ENCODE measurements around the gene RNF181. TPM values are rescaled to one million over a fixed set of nuclear protein-coding genes. Genes with fewer than 3 reads are reported as not detected.
"Not testable (repeated sequence)": the region's sequence is repeated elsewhere in the genome, so short reads cannot be mapped to it uniquely, and the experiment has no call there.

The RNF181 gene
- total RNA-seq, 4 donors from 2014 or later = 86.9 to 202 (median 168) TPM

- Histone ChIP-seq H3K4me1 (peaks cover 5 to 17% of the 10 kb centered on the region in 2 donors), H3K9me3 (no peaks in the 10 kb centered on the region), H3K27ac (no peak overlapping the region), H3K27me3 (no peaks in the 10 kb centered on the region), H3K36me3 (peaks cover 4 to 16% of the 10 kb centered on the region in 2 donors), H3K4me3 (replicated peaks in 1 of 3) (no peak overlapping the region)
- intact Hi-C loops (cut with DNase I) = no loop called here
- no peak for TF ChIP-seq POLR2A (IDR thresholded peaks at IDR 0.05)
- TF ChIP-seq CTCF (IDR thresholded peaks at IDR 0.05) = no peak
- DNase-seq = no peak
- WGBS, 2 donors = 100% methylated on average over 1 of the region's 1 CpG
Measured at GRCh38 chr2:85558160-85558559, 37.4 kb upstream of the RNF181 start.

GRCh38 chr2:85560403-85560726 is 35.2 kb upstream of the RNF181 start:
- intact Hi-C loops (cut with DNase I) = not testable (repeated sequence)
- peak overlapping the region in 1 of 3 donors; percentile 94 for H3K27ac ChIP-seq

GRCh38 chr2:85560812-85561279 is 34.7 kb upstream of the RNF181 start:
- peak overlapping the region; percentile 75 to 87 (median 80) for H3K4me3 ChIP-seq (replicated peaks in 1 of 3)
- peak overlapping the region; percentile 43 to 94 (median 62) for H3K27ac ChIP-seq
- no peak for DNase-seq
- no peaks in the 10 kb centered on the region for H3K27me3 ChIP-seq
- TF ChIP-seq POLR2A (IDR thresholded peaks at IDR 0.05) (no peak), CTCF (IDR thresholded peaks at IDR 0.05) (no peak)
- peaks cover 0 to 2% of the 10 kb centered on the region in 2 donors for H3K36me3 ChIP-seq
- intact Hi-C loops (cut with DNase I) = no loop called here
- no peaks in the 10 kb centered on the region for H3K9me3 ChIP-seq
- 3 to 7% methylated on average over 5 to 14 of the region's 14 CpGs for WGBS, 2 donors
- H3K4me1 ChIP-seq = peaks cover 5 to 17% of the 10 kb centered on the region in 2 donors

More at GRCh38 chr2:85560403-85560726, 35.2 kb upstream of the RNF181 start:
- not testable (repeated sequence) for H3K36me3 ChIP-seq, H3K27me3 ChIP-seq, DNase-seq, H3K9me3 ChIP-seq
- Histone ChIP-seq H3K4me3 (replicated peaks in 1 of 3) (peak overlapping the region in 1 of 3 donors; percentile 75), H3K4me1 (peaks cover 5 to 17% of the 10 kb centered on the region in 2 donors)
- WGBS, 2 donors = 85% methylated on average over 12 of the region's 12 CpGs

- TF ChIP-seq POLR2A (IDR thresholded peaks at IDR 0.05) = peak in 1 of 2 donors; percentile 87
- peak in 2 of 6 experiments; percentile 16 to 35 for TF ChIP-seq CTCF (IDR thresholded peaks at IDR 0.05)
- H3K4me3 ChIP-seq (replicated peaks in 1 of 3) = peak within 1 kb of the TSS; percentile 75 to 87 (median 80)
- no peaks in the 10 kb centered on the region for H3K9me3 ChIP-seq
- peak within 1 kb of the TSS; percentile 62 to 94 (median 79) for H3K27ac ChIP-seq
- H3K4me1 ChIP-seq = peaks cover 5 to 17% of the 10 kb centered on the region in 2 donors
- WGBS, 2 donors = 6 to 8% methylated on average over 32 to 37 of the region's 64 CpGs
- no peaks in the 10 kb centered on the region for H3K36me3 ChIP-seq
- no peaks in the 10 kb centered on the region for H3K27me3 ChIP-seq
- peak; percentile 96 to 97 for DNase-seq
- intact Hi-C loops (cut with DNase I) = no loop called here
Measured at GRCh38 chr2:85561280-85562212, 34.0 kb upstream of the RNF181 start, which contains the start of gene GGCX. Gene GGCX, minus strand, starts transcription at chr2:85561493. Its CDS starts 65 bp downstream, at chr2:85561428.

- TF ChIP-seq POLR2A (IDR thresholded peaks at IDR 0.05) (no peak), CTCF (IDR thresholded peaks at IDR 0.05) (no peak)
- intact Hi-C loops (cut with DNase I) = no loop called here
- Histone ChIP-seq H3K9me3 (no peaks in the 10 kb centered on the region), H3K36me3 (no peaks in the 10 kb centered on the region), H3K27me3 (no peaks in the 10 kb centered on the region), H3K4me1 (peaks cover 5 to 17% of the 10 kb centered on the region in 2 donors), H3K27ac (no peak overlapping the region), H3K4me3 (replicated peaks in 1 of 3) (no peak overlapping the region)
- 90 to 91% methylated on average over 5 of the region's 5 CpGs for WGBS, 2 donors
- no peak for DNase-seq
Measured at GRCh38 chr2:85564144-85564563, 31.4 kb upstream of the RNF181 start.
